OCI-LY7 (cell line): ENCODE data around the gene SHTN1. TPM values are rescaled to one million over a fixed set of nuclear protein-coding genes. Genes with fewer than 3 reads are reported as not detected.

Experiments
- BruUV-seq: library from RNA; stranded (reverse); fragments of 400-500 nt; replicated peaks from 2 replicates; lab custom pipeline; 2021; lab: Mats Ljungman, UMichigan
- CTCF ChIA-PET: fragments of 300-600 bp; sonication (Branson Sonifier 250); formaldehyde crosslinking; loops from one replicate; lab custom pipeline; 2022; ENCODE audit warnings: antibody characterized with exemption; ENCODE audit not compliant: unreplicated experiment; lab: Charles Lee
- POLR2A ChIA-PET: fragments of 300-600 bp; sonication (Branson Sonifier 250); formaldehyde crosslinking; loops from one replicate; lab custom pipeline; 2022; ENCODE audit warnings: antibody characterized with exemption; lab: Charles Lee
- DNase-seq: peaks from one replicate; pipeline ENCODE4 v3.0.0-alpha.2; 2015; ENCODE audit warnings: low spot score
- H2AFZ ChIP-seq: fragments of 200-600 bp; sonication (generic), shearing (Covaris generic); 2 replicates; pipeline ENCODE4 v1.6.1; 2014; ENCODE audit warnings: mild to moderate bottlenecking, antibody characterized with exemption, low read length, moderate library complexity
- H3K27ac ChIP-seq: fragments of 200-600 bp; sonication (generic); 2 replicates; pipeline ENCODE4 v1.5.1; 2014; ENCODE audit warnings: mixed run types, low read depth, mild to moderate bottlenecking, moderate library complexity, low read length, inconsistent platforms; ENCODE audit not compliant: poor library complexity, severe bottlenecking
- H3K36me3 ChIP-seq: fragments of 200-600 bp; sonication (generic); 2 replicates; pipeline ENCODE4 v1.6.1; 2014; ENCODE audit warnings: mild to moderate bottlenecking, antibody characterized with exemption, low read length, moderate library complexity, mixed read lengths; ENCODE audit not compliant: insufficient read depth
- H3K4me1 ChIP-seq: fragments of 200-600 bp; sonication (generic); 2 replicates; pipeline ENCODE4 v1.5.1; 2014; ENCODE audit warnings: mild to moderate bottlenecking, low read length; ENCODE audit not compliant: insufficient read depth, poor library complexity, severe bottlenecking
- H3K4me2 ChIP-seq: fragments of 200-600 bp; sonication (generic); 2 replicates; pipeline ENCODE4 v1.6.1; 2014; ENCODE audit warnings: mild to moderate bottlenecking, low read length
- H3K4me3 ChIP-seq: fragments of 200-600 bp; sonication (generic); 2 replicates; pipeline ENCODE4 v1.5.1; 2014; ENCODE audit warnings: mild to moderate bottlenecking, low read depth, low read length; ENCODE audit not compliant: poor library complexity, severe bottlenecking
- H3K79me2 ChIP-seq: fragments of 200-600 bp; sonication (generic); 2 replicates; pipeline ENCODE4 v1.6.1; 2016; ENCODE audit warnings: low read depth, mild to moderate bottlenecking, low read length, moderate library complexity, mixed read lengths; ENCODE audit not compliant: insufficient read depth
- H3K9me2 ChIP-seq: fragments of 200-600 bp; sonication (generic); 2 replicates; pipeline ENCODE4 v1.6.1; 2016; ENCODE audit warnings: mild to moderate bottlenecking, low read length, mixed read lengths; ENCODE audit not compliant: insufficient read depth
- H3K9me3 ChIP-seq: fragments of 200-600 bp; sonication (generic); 2 replicates; pipeline ENCODE4 v1.6.1; 2014; ENCODE audit warnings: mild to moderate bottlenecking, mixed run types, low read length, mixed read lengths
- H4K20me1 ChIP-seq: fragments of 200-600 bp; sonication (generic); 2 replicates; pipeline ENCODE4 v1.6.1; 2014; ENCODE audit warnings: mild to moderate bottlenecking, antibody characterized with exemption, low read length, moderate library complexity, mixed read lengths; ENCODE audit not compliant: insufficient read depth
- EZH2phosphoT487 ChIP-seq: fragments of 200-600 bp; sonication (generic); IDR thresholded peaks from 2 replicates; pipeline ENCODE4 v1.6.1; 2018; ENCODE audit warnings: low read depth, borderline replicate concordance, mild to moderate bottlenecking, mixed run types, antibody characterized with exemption, low read length, moderate library complexity, mixed read lengths
- intact Hi-C: fragments of 100-400 bp; cut with micrococcal nuclease; formaldehyde crosslinking; loops from one replicate; pipeline ENCODE4 v1.10.0; 2022; ENCODE audit not compliant: unreplicated experiment
- total RNA-seq, 2 experiments: library from RNA; depleted of rRNA in 1 of 2; stranded (reverse); fragments of >200 nt in 1 of 2; shearing (Covaris generic) in 1 of 2; gene quantifications; 2 replicates each; pipeline ENCODE4 v1.2.3, GENCODE V29; 2014 to 2022
- TF ChIP-seq, protein P1 (sequence below): fragments of 200-600 bp; sonication (generic); conservative IDR thresholded peaks from 2 replicates; pipeline ENCODE4 v1.5.1; 2014; ENCODE audit warnings: mild to moderate bottlenecking, antibody characterized with exemption, low read length, moderate library complexity, mixed read lengths

The SHTN1 gene
- total RNA-seq, 2 experiments from 2014 or later: not detected

DNA sequence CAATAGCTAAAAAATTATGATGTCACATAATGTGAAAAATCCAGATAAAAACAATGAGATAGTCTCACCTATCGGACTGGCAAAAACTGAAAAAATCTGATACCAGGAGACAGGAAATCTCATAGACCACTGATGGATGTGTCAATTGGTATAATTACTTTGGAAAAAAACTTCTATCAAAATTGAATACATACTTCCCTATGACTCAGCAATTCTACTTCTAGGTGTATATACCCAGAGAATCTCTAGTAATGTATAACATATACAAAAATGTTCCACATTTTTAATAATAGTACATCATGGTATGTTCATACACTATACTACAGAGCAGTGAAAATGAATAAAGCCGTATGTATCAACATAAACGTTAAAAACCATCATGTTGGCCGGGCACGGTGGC is 34.9 kb downstream of the SHTN1 start:
- H4K20me1 ChIP-seq: no peaks in the 10 kb centered on the region
- CTCF ChIA-PET: no interaction called here
- intact Hi-C loops: no loop called here
- no peak for TF ChIP-seq EZH2phosphoT487
- no peak overlapping the region for H2AFZ ChIP-seq
- no peaks in the 10 kb centered on the region for H3K4me1 ChIP-seq
- DNase-seq: no peak
- no peak overlapping the region for H3K4me2 ChIP-seq
- no peaks in the 10 kb centered on the region for H3K79me2 ChIP-seq
- H3K9me2 ChIP-seq: no peaks in the 10 kb centered on the region
- BruUV-seq: no TSS peak
- no peaks in the 10 kb centered on the region for H3K9me3 ChIP-seq
- no peak overlapping the region for H3K4me3 ChIP-seq
- no peaks in the 10 kb centered on the region for H3K36me3 ChIP-seq
- POLR2A ChIA-PET: interaction anchor here (1.2 kb wide), 1 partner anchor 14 kb away, joined by 4 read pairs; no protein-coding TSS in a partner anchor
- no peak overlapping the region for H3K27ac ChIP-seq

- Histone ChIP-seq H3K36me3 (no peaks in the 10 kb centered on the region), H3K4me2 (no peak overlapping the region), H3K9me3 (no peaks in the 10 kb centered on the region), H3K27ac (no peak overlapping the region), H3K79me2 (no peaks in the 10 kb centered on the region), H3K4me3 (no peak overlapping the region), H2AFZ (no peak overlapping the region), H3K4me1 (no peaks in the 10 kb centered on the region), H4K20me1 (no peaks in the 10 kb centered on the region), H3K9me2 (no peaks in the 10 kb centered on the region)
- CTCF ChIA-PET: no interaction called here
- no TSS peak for BruUV-seq
- POLR2A ChIA-PET: interaction anchor here (0.6 kb wide), 1 partner anchor 51 kb away, joined by 3 read pairs; no protein-coding TSS in a partner anchor
- no peak for TF ChIP-seq EZH2phosphoT487
- TF ChIP-seq, protein P1, sequence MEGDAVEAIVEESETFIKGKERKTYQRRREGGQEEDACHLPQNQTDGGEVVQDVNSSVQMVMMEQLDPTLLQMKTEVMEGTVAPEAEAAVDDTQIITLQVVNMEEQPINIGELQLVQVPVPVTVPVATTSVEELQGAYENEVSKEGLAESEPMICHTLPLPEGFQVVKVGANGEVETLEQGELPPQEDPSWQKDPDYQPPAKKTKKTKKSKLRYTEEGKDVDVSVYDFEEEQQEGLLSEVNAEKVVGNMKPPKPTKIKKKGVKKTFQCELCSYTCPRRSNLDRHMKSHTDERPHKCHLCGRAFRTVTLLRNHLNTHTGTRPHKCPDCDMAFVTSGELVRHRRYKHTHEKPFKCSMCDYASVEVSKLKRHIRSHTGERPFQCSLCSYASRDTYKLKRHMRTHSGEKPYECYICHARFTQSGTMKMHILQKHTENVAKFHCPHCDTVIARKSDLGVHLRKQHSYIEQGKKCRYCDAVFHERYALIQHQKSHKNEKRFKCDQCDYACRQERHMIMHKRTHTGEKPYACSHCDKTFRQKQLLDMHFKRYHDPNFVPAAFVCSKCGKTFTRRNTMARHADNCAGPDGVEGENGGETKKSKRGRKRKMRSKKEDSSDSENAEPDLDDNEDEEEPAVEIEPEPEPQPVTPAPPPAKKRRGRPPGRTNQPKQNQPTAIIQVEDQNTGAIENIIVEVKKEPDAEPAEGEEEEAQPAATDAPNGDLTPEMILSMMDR: no peak
- DNase-seq: no peak
- intact Hi-C loops: no loop called here
These were observed 36.7 kb downstream of the SHTN1 start for GRCh38 chr10:116968331-116968730.

- Histone ChIP-seq H4K20me1 (no peaks in the 10 kb centered on the region), H3K9me3 (no peaks in the 10 kb centered on the region), H3K4me1 (no peaks in the 10 kb centered on the region), H3K4me3 (no peak overlapping the region), H2AFZ (no peak overlapping the region), H3K27ac (no peak overlapping the region), H3K79me2 (no peaks in the 10 kb centered on the region), H3K4me2 (no peak overlapping the region), H3K9me2 (no peaks in the 10 kb centered on the region), H3K36me3 (no peaks in the 10 kb centered on the region)
- no peak for DNase-seq
- TF ChIP-seq, protein P1: no peak
- TF ChIP-seq EZH2phosphoT487: no peak
- ChIA-PET POLR2A (interaction anchor here (0.5 kb wide), 1 partner anchor 78 kb away, joined by 4 read pairs; no protein-coding TSS in a partner anchor), CTCF (no interaction called here)
- intact Hi-C loops: no loop called here
- no TSS peak for BruUV-seq
These were observed 43.4 kb downstream of the SHTN1 start for GRCh38 chr10:116961406-116962251.
